HepG2 (cell line): ENCODE measurements around the gene CTRL. TPM values are rescaled to one million over a fixed set of nuclear protein-coding genes. Genes with fewer than 3 reads are reported as not detected.
A peak's percentile ranks its signal among the peaks of the same experiment; 100 is the strongest.

ENCODE experiments used
- BATF2 ChIP-seq: sonication (generic); formaldehyde crosslinking; IDR thresholded peaks from 2 replicates; pipeline ENCODE4 v1.8.0; 2022; ENCODE audit warnings: mild to moderate bottlenecking, missing genetic modification reagents, moderate library complexity
- CHD4 ChIP-seq: fragments of 200-600 bp; sonication (generic); IDR thresholded peaks from 2 replicates; pipeline ENCODE4 v1.7.0; 2017; ENCODE audit warnings: mild to moderate bottlenecking, low read length, borderline replicate concordance
- ELF4 ChIP-seq: sonication (generic); formaldehyde crosslinking; IDR thresholded peaks from 2 replicates; pipeline ENCODE4 v1.5.0; 2020; ENCODE audit warnings: missing genetic modification reagents, mild to moderate bottlenecking, moderate library complexity, borderline replicate concordance
- EP300 ChIP-seq, 3 experiments: sonication (generic) in 1 of 3; formaldehyde crosslinking in 1 of 3; IDR thresholded peaks; 2 replicates each; pipeline versions ENCODE4 v1.5.1 to v1.6.1; 2011 to 2020; ENCODE audit warnings: low read depth in 2 of 3, low read length in 2 of 3, borderline replicate concordance in 1 of 3, improper control_type of control experiment in 1 of 3, mild to moderate bottlenecking in 1 of 3, missing genetic modification reagents in 1 of 3, moderate library complexity in 1 of 3
- FOSL2 ChIP-seq: sonication (generic); formaldehyde crosslinking; IDR thresholded peaks from 2 replicates; pipeline ENCODE4 v1.4.0; 2020; ENCODE audit warnings: missing genetic modification reagents
- KAT2B ChIP-seq: fragments of 150-350 bp; IDR thresholded peaks from 2 replicates; pipeline ENCODE4 v1.6.1; 2014; ENCODE audit warnings: low read depth, low read length, borderline replicate concordance
- MED1 ChIP-seq: sonication (generic); formaldehyde crosslinking; IDR thresholded peaks from 2 replicates; pipeline ENCODE4 v1.4.0; 2020; ENCODE audit warnings: missing genetic modification reagents
- MYPOP ChIP-seq: sonication (generic); formaldehyde crosslinking; IDR thresholded peaks from 2 replicates; pipeline ENCODE4 v1.8.1; 2023; ENCODE audit warnings: mild to moderate bottlenecking, moderate library complexity, missing genetic modification reagents
- NR2F6 ChIP-seq, 2 experiments: IDR thresholded peaks; 2 replicates each; pipeline ENCODE4 v1.6.1; 2016; ENCODE audit warnings: antibody characterized with exemption in 1 of 2, mild to moderate bottlenecking in 1 of 2
- PRDM10 ChIP-seq: sonication (generic); formaldehyde crosslinking; IDR thresholded peaks from 2 replicates; pipeline ENCODE4 v1.4.0; 2020; ENCODE audit warnings: low read depth, missing genetic modification reagents
- PRMT3 ChIP-seq: sonication (generic); formaldehyde crosslinking; IDR thresholded peaks from 2 replicates; pipeline ENCODE4 v1.8.1; 2022; ENCODE audit warnings: low read depth, mild to moderate bottlenecking, moderate library complexity, missing genetic modification reagents, borderline replicate concordance
- RFX5 ChIP-seq: IDR thresholded peaks from 2 replicates; pipeline ENCODE4 v1.6.1; 2011; ENCODE audit warnings: low read depth, low read length, improper control_type of control experiment
- SALL2 ChIP-seq: sonication (generic); formaldehyde crosslinking; IDR thresholded peaks from 2 replicates; pipeline ENCODE4 v1.8.1; 2023; ENCODE audit warnings: mild to moderate bottlenecking, missing genetic modification reagents, inconsistent platforms
- SAP130 ChIP-seq: IDR thresholded peaks from 2 replicates; pipeline ENCODE4 v1.6.1; 2016; ENCODE audit warnings: low read depth
- SNAI1 ChIP-seq: sonication (generic); formaldehyde crosslinking; IDR thresholded peaks from 2 replicates; pipeline ENCODE4 v1.5.0; 2020; ENCODE audit warnings: mild to moderate bottlenecking, missing genetic modification reagents, borderline replicate concordance
- ZNF101 ChIP-seq: sonication (generic); formaldehyde crosslinking; IDR thresholded peaks from 2 replicates; pipeline ENCODE4 v1.4.0; 2020; ENCODE audit warnings: mild to moderate bottlenecking, low read depth, missing genetic modification reagents, borderline replicate concordance
- ZNF335 ChIP-seq: sonication (generic); formaldehyde crosslinking; IDR thresholded peaks from 2 replicates; pipeline ENCODE4 v1.4.0; 2020; ENCODE audit warnings: missing genetic modification reagents
- ZNF414 ChIP-seq: sonication (generic); formaldehyde crosslinking; IDR thresholded peaks from 2 replicates; pipeline ENCODE4 v1.5.0; 2020; ENCODE audit warnings: missing genetic modification reagents
- ZNF432 ChIP-seq: sonication (generic); formaldehyde crosslinking; IDR thresholded peaks from 2 replicates; pipeline ENCODE4 v1.5.0; 2020; ENCODE audit warnings: missing genetic modification reagents, mild to moderate bottlenecking, borderline replicate concordance
- ZNF580 ChIP-seq: IDR thresholded peaks from 2 replicates; pipeline ENCODE4 v1.6.1; 2016; ENCODE audit warnings: low read depth, borderline replicate concordance
- polyA plus RNA-seq, 8 experiments: library from polyadenylated mRNA; depleted of rRNA in 3 of 8; stranded (reverse) in 7 of 8; unstranded in 1 of 8; fragments of >200 nt; fragmentation: Illumina TruSeq in 4 of 8; extraction: Trizol in 4 of 8; gene quantifications; 2 replicates each; pipeline versions ENCODE4 v1.2.1 to v1.2.3, GENCODE V29; 2011 to 2016; ENCODE audit warnings: low read depth in 4 of 8, missing spikeins in 1 of 8, mixed read lengths in 1 of 8; ENCODE audit not compliant: insufficient read depth in 1 of 8
- total RNA-seq, 5 experiments: library from RNA; depleted of rRNA; stranded (reverse); fragments of >200 nt; fragmentation: Illumina TruSeq; extraction: Trizol; gene quantifications; 2 replicates each; pipeline ENCODE4 v1.2.3, GENCODE V29; 2016; ENCODE audit warnings: low read depth in 1 of 5

CTRL gene
- total and polyA plus RNA-seq, 2 of the 13 experiments (the other 11 are each of a cell fraction or from before 2014, with no cell fraction given): 1.9 to 2.7 TPM

GRCh38 chr16:67883146-67883871, 48.4 kb downstream of the CTRL start (continued):
- TF ChIP-seq MED1 (CRISPR knock-in tag) (no peak), EP300 (IDR thresholded peaks at IDR 0.05; ENCODE audit: low read depth in 2 of 2, low read length in 2 of 2) (peak in 1 of 2 experiments; percentile 13; a peak in 1 of 4 replicates), EP300 (CRISPR knock-in tag; IDR thresholded peaks at IDR 0.05; ENCODE audit: borderline replicate concordance) (no peak), PRMT3 (CRISPR knock-in tag) (no peak), NR2F6 (IDR thresholded peaks at IDR 0.05) (no peak), NR2F6 (CRISPR knock-in tag; IDR thresholded peaks at IDR 0.05) (peak; percentile 21; the same call in 1 of the 2 replicates), SNAI1 (no peak), ZNF432 (CRISPR knock-in tag) (no peak), ZNF335 (CRISPR knock-in tag) (no peak), SAP130 (0 out of 2 replicates have a peak, but pooled peaks have one; percentile 5), KAT2B (no peak), PRDM10 (CRISPR knock-in tag) (no peak), ZNF580 (no peak), ZNF101 (CRISPR knock-in tag) (no peak), BATF2 (CRISPR knock-in tag) (no peak), ELF4 (CRISPR knock-in tag) (no peak), ZNF414 (CRISPR knock-in tag) (no peak), FOSL2 (no peak), RFX5 (no peak), MYPOP (CRISPR knock-in tag) (no peak), CHD4 (no peak), SALL2 (no peak)
